ENCODE measurements around the gene SERGEF.
A peak's percentile ranks its signal among the peaks of the same experiment; 100 is the strongest.

Gene SERGEF

GRCh38 chr11:17952487-17952886 lies 60.4 kb downstream of the SERGEF start:
- FAIRE-seq, result no peak
- DNase-seq (ENCODE audit: low spot score), result no peak

GRCh38 chr11:17951685-17952388 lies 61.0 kb downstream of the SERGEF start:
- DNase-seq (ENCODE audit: low spot score) (no peak), FAIRE-seq (no peak)

DNA sequence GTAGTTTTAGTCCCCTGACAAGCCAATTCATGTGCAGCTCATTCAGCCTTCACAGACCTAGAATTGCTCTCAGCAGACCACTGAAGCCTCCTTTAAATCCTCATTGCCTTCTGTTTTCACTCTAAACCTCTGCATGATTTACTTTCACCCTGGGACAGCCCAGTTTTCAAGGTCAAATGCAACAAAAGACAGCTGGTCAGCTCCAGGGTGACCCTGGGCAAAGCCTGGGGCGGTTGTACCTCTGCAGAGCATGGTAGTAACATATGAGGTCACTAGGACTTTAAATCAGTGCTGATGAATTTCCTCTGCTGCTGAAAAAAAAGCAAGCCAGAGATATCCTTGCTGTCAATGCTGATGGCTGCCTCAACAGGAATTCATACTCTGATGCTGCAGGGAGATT lies 62.2 kb downstream of the SERGEF start:
- no peak for DNase-seq (ENCODE audit: low spot score)
- FAIRE-seq, result no peak

GRCh38 chr11:17948296-17948695 lies 64.6 kb downstream of the SERGEF start:
- FAIRE-seq (no peak), DNase-seq (ENCODE audit: low spot score) (no peak)

DNA sequence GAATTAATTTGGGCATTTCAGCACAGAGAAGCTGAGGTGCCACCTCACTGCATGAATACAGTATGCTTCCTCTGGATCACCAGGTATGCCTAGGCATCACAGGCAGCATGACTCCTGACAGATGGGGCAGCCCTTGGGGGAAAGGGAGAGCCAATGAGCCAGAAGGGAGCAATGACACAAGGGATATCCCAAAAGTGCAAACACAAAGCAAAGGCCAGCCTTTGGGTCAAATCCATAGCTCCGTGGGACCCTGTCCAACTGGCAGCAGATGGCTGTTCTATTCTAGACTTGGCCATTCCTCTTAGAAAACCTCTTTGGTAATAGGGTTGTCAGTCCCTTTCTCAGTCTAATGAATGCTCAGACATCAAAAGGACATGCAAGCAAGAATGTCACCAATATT lies 73.3 kb downstream of the SERGEF start:
- no peak for FAIRE-seq
- no peak for DNase-seq (ENCODE audit: low spot score)

DNA sequence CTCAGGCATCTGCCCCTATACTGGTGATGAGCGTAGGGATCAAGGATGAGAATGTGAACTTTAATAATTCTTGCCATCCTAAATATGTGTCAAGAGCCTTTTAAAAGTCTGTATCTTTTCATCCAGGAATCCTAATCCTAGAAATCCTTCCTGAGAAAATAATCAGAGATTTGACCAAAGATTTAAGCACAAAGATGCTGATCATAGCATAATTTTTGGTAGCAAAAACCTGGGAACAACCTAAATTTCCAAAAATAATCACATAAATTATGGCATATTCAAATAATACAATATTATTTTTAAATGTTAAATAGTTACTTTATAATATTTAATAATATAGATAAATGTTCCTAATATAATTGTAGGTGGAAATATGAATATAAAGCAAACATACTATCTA lies 76.1 kb downstream of the SERGEF start:
- peak; percentile 30 for FAIRE-seq

DNA sequence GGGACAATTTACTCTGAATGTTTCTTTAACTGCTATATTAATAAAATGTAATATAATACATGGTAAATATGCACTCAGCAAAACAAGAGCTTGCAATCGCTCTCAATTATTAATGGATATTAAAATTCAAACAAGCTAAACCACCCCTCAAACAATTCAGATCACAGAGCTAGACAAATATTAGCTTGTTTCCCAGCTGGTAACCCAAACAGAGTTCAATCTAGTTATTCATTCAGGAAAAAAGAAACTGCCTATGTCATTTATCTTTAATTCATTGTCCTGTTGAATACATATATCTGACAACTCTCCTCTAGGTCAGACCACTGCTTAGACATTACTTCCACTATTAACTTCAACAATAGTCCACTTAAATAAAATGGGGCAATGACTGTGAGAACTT lies 78.7 kb downstream of the SERGEF start:
- FAIRE-seq, result no peak

More for the DNA sequence above, 76.1 kb downstream of the SERGEF start:
- no peak for DNase-seq (ENCODE audit: low spot score)

GRCh38 chr11:17933708-17934107 lies 79.1 kb downstream of the SERGEF start:
- no peak for FAIRE-seq

More for the DNA sequence above, 78.7 kb downstream of the SERGEF start:
- DNase-seq (ENCODE audit: low spot score), result no peak

DNA sequence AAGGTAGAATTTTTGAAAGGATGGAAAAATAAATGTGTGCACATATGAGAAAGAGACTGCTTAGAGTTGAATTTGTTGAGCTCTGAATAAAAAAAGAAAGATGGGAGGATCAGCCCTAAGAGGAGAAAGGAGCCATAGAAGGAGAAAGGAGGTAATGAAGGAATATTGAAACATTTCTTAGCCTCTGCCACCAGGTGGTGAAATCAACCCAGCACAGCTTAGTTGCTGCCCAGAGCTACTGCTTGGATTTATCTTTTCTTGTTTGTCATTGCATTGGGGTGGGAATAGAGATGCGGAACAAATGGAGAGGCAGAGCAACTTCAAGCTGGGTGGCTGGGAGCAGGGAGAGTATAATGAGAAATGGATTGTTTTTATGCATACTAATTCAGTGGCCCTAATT lies 80.4 kb downstream of the SERGEF start:
- no peak for FAIRE-seq
- no peak for DNase-seq (ENCODE audit: low spot score)

More at GRCh38 chr11:17933708-17934107, 79.1 kb downstream of the SERGEF start:
- no peak for DNase-seq (ENCODE audit: low spot score)

- FAIRE-seq (no peak), DNase-seq (ENCODE audit: low spot score) (no peak)
Measured at GRCh38 chr11:17931595-17931994, 81.3 kb downstream of the SERGEF start.

- DNase-seq (ENCODE audit: low spot score), result no peak
- no peak for FAIRE-seq
Measured at GRCh38 chr11:17930544-17931125, 82.2 kb downstream of the SERGEF start.

GRCh38 chr11:17929171-17929570 lies 83.7 kb downstream of the SERGEF start:
- FAIRE-seq (no peak), DNase-seq (ENCODE audit: low spot score) (no peak)

DNA sequence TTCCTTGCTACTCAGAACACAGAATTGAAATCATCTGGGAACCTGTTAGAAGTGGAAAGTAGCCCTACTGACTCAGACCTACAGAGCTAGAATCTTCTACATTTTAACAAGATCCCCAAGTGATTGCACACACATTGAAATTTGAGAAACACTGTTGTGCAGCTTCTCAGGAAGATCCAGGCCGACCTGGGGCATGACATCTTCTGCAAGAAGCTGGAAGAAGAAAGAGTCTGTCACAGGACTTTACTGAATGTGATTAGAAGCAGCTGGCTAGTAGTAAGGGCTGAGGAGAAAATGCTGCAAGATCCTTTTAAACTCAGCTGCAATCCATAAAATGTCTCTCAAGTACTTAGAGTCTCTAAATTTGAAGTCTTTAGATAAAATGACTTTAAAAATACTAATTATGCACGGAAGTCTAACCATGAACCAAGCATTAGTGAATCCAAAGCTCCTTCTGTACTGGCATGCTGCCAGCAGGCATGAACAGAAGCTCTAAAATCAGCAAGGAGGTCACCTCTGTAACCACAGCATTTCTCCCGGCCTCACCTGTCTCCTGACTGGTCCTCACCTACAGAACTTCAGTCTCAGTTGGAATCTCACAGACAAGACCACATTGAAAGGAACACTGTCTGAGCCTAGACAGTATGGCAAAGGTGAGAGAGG lies 85.0 kb downstream of the SERGEF start:
- DNase-seq (ENCODE audit: low spot score) (no peak), FAIRE-seq (no peak)

DNA sequence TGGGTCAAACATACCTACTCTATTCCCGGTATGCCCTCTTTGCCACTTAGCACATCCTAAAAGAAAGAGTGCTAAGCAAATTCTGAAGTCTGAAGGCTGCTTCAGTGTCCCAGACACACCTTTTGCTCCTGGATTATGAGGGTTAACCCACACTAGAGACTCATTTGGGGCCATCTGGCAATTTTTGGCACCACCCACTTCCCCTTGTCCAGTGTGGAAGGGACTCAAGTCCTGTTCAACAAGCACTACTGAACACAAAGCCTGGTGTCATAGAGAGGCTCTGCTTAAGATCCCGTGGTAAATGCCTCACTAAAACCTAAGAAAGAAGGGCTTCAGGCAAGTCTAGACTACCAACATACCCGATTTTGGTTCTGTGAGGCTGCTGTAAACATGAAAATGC lies 85.8 kb downstream of the SERGEF start:
- FAIRE-seq (no peak), DNase-seq (ENCODE audit: low spot score) (no peak)

- no peak for FAIRE-seq
- DNase-seq (ENCODE audit: low spot score), result no peak
Measured at GRCh38 chr11:17924713-17925112, 88.1 kb downstream of the SERGEF start.

GRCh38 chr11:17923217-17923616 lies 89.6 kb downstream of the SERGEF start:
- FAIRE-seq (no peak), DNase-seq (ENCODE audit: low spot score) (no peak)

DNA sequence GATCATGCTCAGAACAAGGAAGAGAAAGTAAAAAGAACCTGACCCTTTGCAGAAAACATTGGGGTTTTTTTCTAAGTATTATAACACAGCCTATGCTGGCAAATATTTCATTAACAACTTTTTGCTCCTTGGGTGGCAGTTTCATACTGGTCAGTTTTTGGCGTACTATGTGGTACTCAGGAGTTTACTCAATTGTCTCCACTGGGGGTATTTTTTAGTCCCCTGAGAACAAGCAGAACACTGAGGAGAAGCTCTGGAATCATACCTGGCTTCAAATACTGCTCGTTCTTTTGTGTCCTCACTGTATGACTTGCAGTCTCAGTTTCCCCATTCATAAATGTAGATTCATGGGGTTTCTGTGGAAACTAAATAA lies 90.4 kb downstream of the SERGEF start:
- DNase-seq (ENCODE audit: low spot score) (no peak), FAIRE-seq (no peak)

DNA sequence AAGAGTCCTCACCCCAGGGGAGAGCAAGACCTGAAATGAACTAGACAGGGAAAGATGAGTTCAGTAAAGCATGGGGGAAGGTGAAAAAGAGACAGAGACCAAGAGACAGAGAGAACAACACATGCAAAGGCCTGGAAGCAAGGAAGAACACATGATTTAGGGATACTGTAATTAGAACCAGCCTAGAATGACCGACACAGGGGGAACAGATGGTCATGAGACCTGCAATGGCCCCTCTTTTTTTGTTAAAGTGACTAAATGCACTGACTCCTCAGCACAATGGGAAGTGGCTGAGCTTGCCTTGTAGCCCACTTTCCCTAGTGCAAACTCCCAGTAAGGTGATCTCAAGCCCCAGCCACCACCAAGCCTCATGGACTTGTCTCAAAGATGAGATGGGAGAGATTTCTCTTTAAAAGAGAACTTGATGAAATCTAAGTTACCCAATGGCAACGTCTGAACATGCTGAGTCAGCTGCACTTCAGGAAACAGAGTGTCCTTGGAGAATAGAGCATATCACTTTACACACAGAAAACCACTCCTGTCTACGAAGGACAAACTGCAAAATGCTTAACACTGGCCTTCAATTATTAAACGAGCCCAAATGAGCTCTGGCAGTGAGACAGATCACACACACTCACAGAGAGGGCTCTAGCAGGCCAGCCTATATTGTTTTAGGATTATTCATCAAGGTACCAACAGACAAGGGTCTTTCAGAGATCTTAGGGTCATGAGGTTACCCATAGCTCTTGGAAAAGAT lies 91.0 kb downstream of the SERGEF start:
- DNase-seq (ENCODE audit: low spot score) (no peak), FAIRE-seq (no peak)

GRCh38 chr11:17918049-17918605 lies 94.7 kb downstream of the SERGEF start:
- FAIRE-seq (no peak), DNase-seq (ENCODE audit: low spot score) (no peak)

- DNase-seq (ENCODE audit: low spot score) (no peak), FAIRE-seq (no peak)
Measured at GRCh38 chr11:17917556-17917955, 95.3 kb downstream of the SERGEF start.

- FAIRE-seq (no peak), DNase-seq (ENCODE audit: low spot score) (no peak)
Measured at GRCh38 chr11:17915500-17916143, 97.2 kb downstream of the SERGEF start.
